Prostate gland (tissue), 2 donors: ENCODE data around the gene KCNJ14. TPM values are rescaled to one million over a fixed set of nuclear protein-coding genes. Genes with fewer than 3 reads are reported as not detected.

Source experiments
- DNase-seq: peaks from one replicate; pipeline ENCODE4 v3.0.0-alpha.2; 2019; ENCODE audit warnings: low spot score
- H3K27ac ChIP-seq, 2 donors: fragments of 200-600 bp; sonication (generic); 2 replicates each; pipeline ENCODE4 v1.5.1; 2017 to 2019
- H3K27me3 ChIP-seq: fragments of 200-600 bp; sonication (generic); replicated peaks from 2 replicates; pipeline ENCODE4 v1.5.1; 2019; ENCODE audit not compliant: insufficient read depth
- H3K36me3 ChIP-seq, 2 donors: fragments of 200-600 bp; sonication (generic); 1 replicate in 1 of 2; 2 replicates in 1 of 2; pipeline versions ENCODE4 v1.5.1 to v1.8.1; 2017 to 2019
- H3K4me1 ChIP-seq: fragments of 200-600 bp; sonication (generic); replicated peaks from 2 replicates; pipeline ENCODE4 v1.5.1; 2019
- H3K4me3 ChIP-seq, 2 donors: fragments of 200-600 bp; sonication (generic); 2 replicates each; pipeline ENCODE4 v1.5.1; 2017 to 2019
- H3K9me3 ChIP-seq: fragments of 200-600 bp; sonication (generic); 2 replicates; pipeline ENCODE4 v1.5.1; 2017
- CTCF ChIP-seq, 4 experiments: fragments of 200-600 bp in 2 of 4; fragments of 450-650 bp in 2 of 4; sonication (generic) in 2 of 4; IDR thresholded peaks; 1 replicate in 3 of 4; 2 replicates in 1 of 4; pipeline ENCODE4 v1.5.1; 2016 to 2019; ENCODE audit warnings: antibody characterized with exemption in 4 of 4, mild to moderate bottlenecking in 2 of 4, moderate library complexity in 2 of 4
- POLR2A ChIP-seq: fragments of 450-650 bp; IDR thresholded peaks from one replicate; pipeline ENCODE4 v1.6.1; 2016; ENCODE audit warnings: antibody characterized with exemption, mild to moderate bottlenecking
- POLR2AphosphoS5 ChIP-seq: sonication (generic); formaldehyde crosslinking; IDR thresholded peaks from one replicate; pipeline ENCODE4 v1.6.1; 2017; ENCODE audit warnings: antibody characterized with exemption
- WGBS: methylation state at CpG from one replicate; pipeline ENCODE4 v1.1.5; 2018; 5-methylcytosine and 5-hydroxymethylcytosine counted together
- intact Hi-C: fragments of 100-400 bp; cut with DNase I; formaldehyde crosslinking; loops from one replicate; pipeline ENCODE4 v1.14.2; 2022
- total RNA-seq, 2 donors: library from RNA; depleted of rRNA; stranded (reverse); fragments of >200 nt; gene quantifications; one replicate each; pipeline ENCODE4 v1.1.0, GENCODE V29; 2016

KCNJ14 gene
- total RNA-seq, 2 donors from 2014 or later = 0.45 to 2.2 TPM

GRCh38 chr19:48441360-48442050, 13.9 kb upstream of the KCNJ14 start:
- intact Hi-C loops = no loop called here
- Histone ChIP-seq H3K27ac (no peak overlapping the region), H3K36me3 (no peaks in the 10 kb centered on the region), H3K4me1 (peaks cover 4% of the 10 kb centered on the region), H3K27me3 (no peaks in the 10 kb centered on the region), H3K9me3 (no peaks in the 10 kb centered on the region), H3K4me3 (no peak overlapping the region)
- no peak for TF ChIP-seq POLR2A
- TF ChIP-seq CTCF (IDR thresholded peaks at IDR 0.05) = no peak
- TF ChIP-seq POLR2AphosphoS5 = no peak
- no peak for DNase-seq
- WGBS = 94% methylated on average over 20 of the region's 20 CpGs

DNA sequence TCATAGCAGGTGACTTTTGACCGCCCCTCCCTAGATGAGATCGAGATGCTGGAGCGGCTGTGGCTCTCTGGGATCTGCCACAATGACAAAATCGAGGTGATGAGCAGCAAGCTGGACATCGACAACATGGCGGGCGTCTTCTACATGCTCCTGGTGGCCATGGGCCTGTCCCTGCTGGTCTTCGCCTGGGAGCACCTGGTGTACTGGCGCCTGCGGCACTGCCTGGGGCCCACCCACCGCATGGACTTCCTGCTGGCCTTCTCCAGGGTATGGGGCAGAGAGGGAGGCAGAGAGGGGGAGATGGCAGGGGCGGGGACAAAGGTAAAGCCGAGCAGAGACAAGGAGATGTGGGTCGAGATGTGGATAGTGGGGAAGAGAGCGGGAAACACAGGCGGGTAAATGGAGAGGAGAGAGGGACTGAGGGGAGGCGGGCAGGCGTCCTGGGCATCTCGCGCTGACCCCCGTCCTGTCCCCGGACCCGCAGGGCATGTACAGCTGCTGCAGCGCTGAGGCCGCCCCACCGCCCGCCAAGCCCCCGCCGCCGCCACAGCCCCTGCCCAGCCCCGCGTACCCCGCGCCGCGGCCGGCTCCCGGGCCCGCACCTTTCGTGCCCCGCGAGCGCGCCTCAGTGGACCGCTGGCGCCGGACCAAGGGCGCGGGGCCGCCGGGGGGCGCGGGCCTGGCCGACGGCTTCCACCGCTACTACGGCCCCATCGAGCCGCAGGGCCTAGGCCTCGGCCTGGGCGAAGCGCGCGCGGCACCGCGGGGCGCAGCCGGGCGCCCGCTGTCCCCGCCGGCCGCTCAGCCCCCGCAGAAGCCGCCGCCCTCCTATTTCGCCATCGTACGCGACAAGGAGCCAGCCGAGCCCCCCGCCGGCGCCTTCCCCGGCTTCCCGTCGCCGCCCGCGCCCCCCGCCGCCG, 13.0 kb upstream of the KCNJ14 start:
- Histone ChIP-seq H3K27me3 (no peaks in the 10 kb centered on the region), H3K36me3 (no peaks in the 10 kb centered on the region), H3K4me3 (peak overlapping the region in 1 of 2 donors; percentile 23), H3K4me1 (peaks cover 4% of the 10 kb centered on the region), H3K27ac (no peak overlapping the region), H3K9me3 (no peaks in the 10 kb centered on the region)
- WGBS = 39% methylated on average over 56 of the region's 94 CpGs
- intact Hi-C loops = no loop called here
- no peak for DNase-seq
- TF ChIP-seq POLR2AphosphoS5 (no peak), POLR2A (no peak), CTCF (IDR thresholded peaks at IDR 0.05) (no peak)

GRCh38 chr19:48443256-48443655, 12.1 kb upstream of the KCNJ14 start:
- H3K27me3 ChIP-seq = no peaks in the 10 kb centered on the region
- H3K27ac ChIP-seq = no peak overlapping the region
- WGBS = 2% methylated on average over 9 of the region's 60 CpGs
- intact Hi-C loops = no loop called here
- H3K4me1 ChIP-seq = peaks cover 4% of the 10 kb centered on the region
- H3K9me3 ChIP-seq = no peaks in the 10 kb centered on the region
- TF ChIP-seq POLR2A = no peak
- no peak for TF ChIP-seq CTCF (IDR thresholded peaks at IDR 0.05)
- no peak for TF ChIP-seq POLR2AphosphoS5
- peak overlapping the region; percentile 23 to 30 for H3K4me3 ChIP-seq
- DNase-seq = no peak
- no peaks in the 10 kb centered on the region for H3K36me3 ChIP-seq

DNA sequence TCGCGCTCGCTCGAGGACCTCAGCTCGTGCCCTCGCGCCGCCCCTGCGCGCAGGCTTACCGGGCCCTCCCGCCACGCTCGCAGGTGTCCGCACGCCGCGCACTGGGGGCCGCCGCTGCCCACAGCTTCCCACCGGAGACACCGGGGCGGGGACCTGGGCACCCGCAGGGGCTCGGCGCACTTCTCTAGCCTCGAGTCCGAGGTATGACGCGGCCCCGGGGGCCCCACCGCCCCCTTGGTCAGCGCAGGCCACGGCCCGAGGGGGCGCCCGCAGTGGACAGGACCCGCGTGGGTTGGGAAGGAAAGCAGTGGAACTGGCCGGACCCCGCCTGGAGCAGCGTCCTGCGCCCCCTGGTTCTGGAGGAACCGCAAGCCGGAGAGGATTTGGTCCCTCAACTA, 11.6 kb upstream of the KCNJ14 start:
- DNase-seq = no peak
- Histone ChIP-seq H3K9me3 (no peaks in the 10 kb centered on the region), H3K27ac (no peak overlapping the region), H3K4me3 (peak overlapping the region; percentile 12 to 23), H3K36me3 (no peaks in the 10 kb centered on the region), H3K4me1 (peaks cover 4% of the 10 kb centered on the region), H3K27me3 (no peaks in the 10 kb centered on the region)
- WGBS = 11% methylated on average over 25 of the region's 45 CpGs
- intact Hi-C loops = no loop called here
- TF ChIP-seq CTCF (IDR thresholded peaks at IDR 0.05) (no peak), POLR2A (no peak), POLR2AphosphoS5 (no peak)
